ENCODE data around the gene USP21. TPM values are rescaled to one million over a fixed set of nuclear protein-coding genes. Genes with fewer than 3 reads are reported as not detected.

USP21 gene
- total and polyA plus RNA-seq, 5 donors from 2014 or later = 18.8 to 36.9 (median 24.7) TPM

DNA sequence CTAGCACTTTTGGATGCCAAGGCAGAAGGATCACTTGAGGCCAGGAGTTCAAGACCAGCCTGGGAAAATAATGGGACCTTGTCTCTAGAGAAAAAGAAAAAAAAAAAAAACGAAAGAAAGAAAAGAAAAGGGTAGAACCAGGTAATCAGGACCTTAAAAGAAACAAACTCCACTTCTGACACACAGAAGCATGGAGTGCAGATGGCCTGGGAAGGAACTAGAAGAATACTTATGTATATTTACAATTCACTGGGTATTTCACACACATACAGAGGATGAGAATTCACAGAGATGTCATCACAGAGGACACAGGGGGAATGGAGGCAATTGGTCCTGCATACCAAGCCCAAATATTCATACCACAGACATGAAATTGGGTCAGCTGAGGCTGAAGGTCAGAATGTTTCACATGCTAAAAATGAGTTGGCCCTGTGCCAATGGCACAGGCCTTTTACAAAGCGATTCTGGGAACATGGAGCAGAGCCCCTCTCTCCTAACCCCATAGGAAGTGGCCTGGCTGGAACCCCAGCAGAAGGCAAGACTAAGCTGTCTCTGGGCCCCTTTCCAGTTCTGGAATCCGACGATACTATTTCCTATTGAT is 13.6 kb downstream of the USP21 start:
- no peak for ATAC-seq (ENCODE audit: low read depth in 2 of 2)
- DNase-seq = no peak
- Mint-ChIP-seq H3K4me3 (peak overlapping the region in 2 of 4 donors; percentile 21 to 97), H3K9me3 (peaks cover 0 to 3% (median 0%) of the 10 kb centered on the region in 7 donors), H3K4me1 (peaks cover 0 to 70% (median 43%) of the 10 kb centered on the region in 4 donors), H3K36me3 (peaks cover 49% of the 10 kb centered on the region), H3K27ac (peak overlapping the region; percentile 44 to 67 (median 66)), H3K27me3 (peaks cover 6% of the 10 kb centered on the region)
- H3K4me1 ChIP-seq (ENCODE audit: control insufficient read depth, insufficient read depth, low read length, poor library complexity, severe bottlenecking) = peaks cover 36% of the 10 kb centered on the region
- H3K27ac ChIP-seq (ENCODE audit: insufficient read depth, low read length, poor library complexity, severe bottlenecking) = no peak overlapping the region
- peaks cover 58% of the 10 kb centered on the region for H3K36me3 ChIP-seq (ENCODE audit: control insufficient read depth, insufficient read depth, low read length)
- no peaks in the 10 kb centered on the region for H3K9me3 ChIP-seq (ENCODE audit: control insufficient read depth in 2 of 2, low read length in 2 of 2)
- H3K27me3 ChIP-seq (ENCODE audit: control insufficient read depth, insufficient read depth, low read length) = no peaks in the 10 kb centered on the region
- no peak overlapping the region for H3K4me3 ChIP-seq (ENCODE audit: low read depth, low read length)

DNA sequence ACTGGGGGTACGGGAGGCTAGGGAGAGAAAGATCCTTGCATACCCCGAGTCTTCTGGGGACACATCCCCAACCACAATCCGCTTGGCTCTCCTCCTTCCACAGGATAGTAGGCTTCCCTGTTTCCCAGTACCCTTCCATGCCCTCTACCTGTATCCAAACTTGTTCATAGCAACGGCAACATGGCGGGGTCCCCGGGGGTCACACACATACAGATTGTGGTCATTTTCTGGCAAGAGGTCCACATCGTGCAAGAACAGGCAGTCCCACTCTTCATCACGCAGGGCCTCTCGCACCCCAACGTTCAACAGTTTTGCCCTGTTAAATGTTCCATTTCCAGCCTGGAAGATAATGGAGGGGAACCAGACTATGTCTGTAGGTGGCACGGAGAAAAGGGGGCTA is 14.4 kb downstream of the USP21 start:
- H3K4me1 ChIP-seq (ENCODE audit: control insufficient read depth, insufficient read depth, low read length, poor library complexity, severe bottlenecking) = peaks cover 37% of the 10 kb centered on the region
- ATAC-seq (ENCODE audit: low read depth in 2 of 2) (no peak), DNase-seq (no peak)
- peaks cover 0 to 3% (median 0%) of the 10 kb centered on the region in 7 donors for H3K9me3 Mint-ChIP-seq
- H3K4me3 Mint-ChIP-seq = peak overlapping the region in 3 of 4 donors; percentile 42 to 97 (median 81)
- no peak overlapping the region for H3K4me3 ChIP-seq (ENCODE audit: low read depth, low read length)
- H3K9me3 ChIP-seq (ENCODE audit: control insufficient read depth in 2 of 2, low read length in 2 of 2) = no peaks in the 10 kb centered on the region
- no peaks in the 10 kb centered on the region for H3K27me3 ChIP-seq (ENCODE audit: control insufficient read depth, insufficient read depth, low read length)
- H3K27ac ChIP-seq (ENCODE audit: insufficient read depth, low read length, poor library complexity, severe bottlenecking) = no peak overlapping the region
- peak overlapping the region in 1 of 3 donors; percentile 43 for H3K27ac Mint-ChIP-seq
- peaks cover 6% of the 10 kb centered on the region for H3K27me3 Mint-ChIP-seq
- peaks cover 49% of the 10 kb centered on the region for H3K36me3 Mint-ChIP-seq
- H3K36me3 ChIP-seq (ENCODE audit: control insufficient read depth, insufficient read depth, low read length) = peaks cover 56% of the 10 kb centered on the region
- H3K4me1 Mint-ChIP-seq = peaks cover 0 to 71% (median 45%) of the 10 kb centered on the region in 4 donors

DNA sequence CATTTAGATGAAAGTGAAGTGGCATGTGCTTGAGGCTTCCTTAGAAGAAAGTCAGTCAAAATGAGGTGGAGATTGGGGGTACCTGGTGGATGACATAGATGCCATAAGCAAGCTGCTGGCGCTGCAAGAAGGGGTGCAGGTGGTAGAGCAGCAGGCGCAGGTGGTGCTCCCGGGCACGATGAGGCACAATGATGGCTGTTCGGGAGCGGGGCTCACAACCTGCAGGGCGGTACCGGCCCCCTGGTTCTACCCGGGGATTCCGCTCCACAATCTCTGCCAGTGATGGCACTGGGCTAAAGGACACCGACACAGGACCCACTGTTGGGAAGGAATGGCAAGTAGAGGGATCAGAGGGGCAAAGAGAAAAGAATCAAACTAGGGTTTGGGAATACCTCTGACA is 15.6 kb downstream of the USP21 start:
- peaks cover 0 to 3% (median 0%) of the 10 kb centered on the region in 7 donors for H3K9me3 Mint-ChIP-seq
- peak overlapping the region in 2 of 3 donors; percentile 54 to 100 for H3K27ac Mint-ChIP-seq
- Histone ChIP-seq H3K27ac (ENCODE audit: insufficient read depth, low read length, poor library complexity, severe bottlenecking) (no peak overlapping the region), H3K4me3 (ENCODE audit: low read depth, low read length) (peak overlapping the region; percentile 90), H3K9me3 (ENCODE audit: control insufficient read depth in 2 of 2, low read length in 2 of 2) (no peaks in the 10 kb centered on the region), H3K27me3 (ENCODE audit: control insufficient read depth, insufficient read depth, low read length) (no peaks in the 10 kb centered on the region), H3K4me1 (ENCODE audit: control insufficient read depth, insufficient read depth, low read length, poor library complexity, severe bottlenecking) (peaks cover 43% of the 10 kb centered on the region), H3K36me3 (ENCODE audit: control insufficient read depth, insufficient read depth, low read length) (peaks cover 56% of the 10 kb centered on the region)
- DNase-seq (no peak), ATAC-seq (ENCODE audit: low read depth in 2 of 2) (no peak)
- H3K4me3 Mint-ChIP-seq = peak overlapping the region; percentile 65 to 99 (median 84)
- peaks cover 0 to 71% (median 45%) of the 10 kb centered on the region in 4 donors for H3K4me1 Mint-ChIP-seq
- peaks cover 45% of the 10 kb centered on the region for H3K36me3 Mint-ChIP-seq
- peaks cover 6% of the 10 kb centered on the region for H3K27me3 Mint-ChIP-seq

DNA sequence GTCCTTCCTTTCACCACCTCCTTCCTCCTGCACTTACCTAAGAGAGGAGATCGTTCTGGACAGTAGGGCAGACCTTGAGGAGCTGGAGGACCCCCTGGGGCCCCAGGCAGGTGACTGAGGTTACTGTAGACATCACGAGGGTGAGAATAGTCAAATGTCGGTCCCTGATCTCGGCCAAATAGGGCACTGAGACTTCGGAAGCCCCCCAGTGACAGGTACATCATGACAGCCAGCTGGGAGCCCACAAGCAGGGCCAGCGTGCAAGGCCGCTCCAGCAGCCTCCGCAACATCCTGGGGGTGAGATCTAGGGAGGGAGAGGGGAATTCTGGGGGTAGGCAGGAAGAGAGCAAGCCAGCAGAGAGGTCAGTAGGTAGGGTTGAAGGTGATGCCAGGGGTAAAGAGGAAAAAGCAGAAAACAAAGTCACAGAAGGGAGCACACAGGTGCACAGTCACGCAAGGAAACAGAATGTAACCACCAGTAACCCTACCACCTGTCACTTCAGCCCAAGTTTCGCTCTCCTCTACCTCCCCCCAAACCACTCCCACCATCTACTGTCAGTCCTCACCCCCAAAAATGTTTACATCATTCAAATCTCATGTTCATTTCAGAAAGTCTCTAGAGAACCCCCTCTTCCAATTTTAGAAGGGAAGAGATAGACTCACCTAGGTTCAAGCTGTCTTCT is 16.6 kb downstream of the USP21 start:
- Mint-ChIP-seq H3K27ac (peak overlapping the region; percentile 78 to 100 (median 99)), H3K36me3 (peaks cover 40% of the 10 kb centered on the region), H3K4me3 (peak overlapping the region; percentile 97 to 100 (median 99)), H3K27me3 (peaks cover 6% of the 10 kb centered on the region), H3K4me1 (peaks cover 0 to 80% (median 54%) of the 10 kb centered on the region in 4 donors), H3K9me3 (peaks cover 0 to 3% (median 0%) of the 10 kb centered on the region in 7 donors)
- Histone ChIP-seq H3K27me3 (ENCODE audit: control insufficient read depth, insufficient read depth, low read length) (no peaks in the 10 kb centered on the region), H3K4me1 (ENCODE audit: control insufficient read depth, insufficient read depth, low read length, poor library complexity, severe bottlenecking) (peaks cover 53% of the 10 kb centered on the region), H3K36me3 (ENCODE audit: control insufficient read depth, insufficient read depth, low read length) (peaks cover 49% of the 10 kb centered on the region), H3K9me3 (ENCODE audit: control insufficient read depth in 2 of 2, low read length in 2 of 2) (no peaks in the 10 kb centered on the region), H3K4me3 (ENCODE audit: low read depth, low read length) (peak overlapping the region; percentile 90), H3K27ac (ENCODE audit: insufficient read depth, low read length, poor library complexity, severe bottlenecking) (peak overlapping the region; percentile 82)
- peak in 1 of 3 donors; percentile 41 for DNase-seq
- ATAC-seq (ENCODE audit: low read depth in 2 of 2) = no peak

DNA sequence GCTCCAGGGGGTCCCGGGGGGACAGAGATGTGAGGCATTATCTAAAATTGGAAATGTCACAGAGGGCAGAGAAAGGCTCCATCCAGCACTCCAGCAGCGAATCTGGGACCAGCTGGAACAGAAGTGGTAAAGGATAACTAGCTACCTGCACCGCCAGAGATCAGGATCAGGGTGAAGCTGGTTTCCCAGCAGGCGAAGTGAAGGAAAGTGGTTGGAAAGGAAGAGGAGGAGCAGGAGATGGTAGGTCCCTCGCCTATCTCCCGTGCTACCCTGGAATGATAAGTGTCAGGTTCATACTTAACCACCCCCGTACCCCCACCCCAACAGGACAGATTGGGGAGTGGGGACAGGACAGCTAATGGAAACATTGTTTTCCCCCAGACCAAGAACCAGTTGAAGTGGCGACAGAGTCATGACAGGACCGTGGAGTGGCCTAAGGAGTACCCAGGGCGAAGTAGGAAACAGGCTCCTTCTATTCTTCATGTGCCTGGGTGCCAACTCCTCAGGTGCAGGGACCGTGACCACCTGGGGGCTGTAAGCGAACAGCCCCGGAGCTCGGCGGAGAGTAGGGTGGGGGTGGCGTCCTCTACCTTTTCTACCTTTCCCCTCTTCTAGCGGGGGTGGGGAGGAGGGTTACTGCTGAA is 17.3 kb downstream of the USP21 start:
- no peaks in the 10 kb centered on the region for H3K27me3 ChIP-seq (ENCODE audit: control insufficient read depth, insufficient read depth, low read length)
- peaks cover 42% of the 10 kb centered on the region for H3K36me3 ChIP-seq (ENCODE audit: control insufficient read depth, insufficient read depth, low read length)
- no peaks in the 10 kb centered on the region for H3K9me3 ChIP-seq (ENCODE audit: control insufficient read depth in 2 of 2, low read length in 2 of 2)
- Mint-ChIP-seq H3K9me3 (peaks cover 0 to 3% (median 0%) of the 10 kb centered on the region in 7 donors), H3K4me3 (peak overlapping the region; percentile 97 to 100 (median 99)), H3K27me3 (peaks cover 6% of the 10 kb centered on the region), H3K4me1 (peaks cover 0 to 79% (median 54%) of the 10 kb centered on the region in 4 donors), H3K36me3 (peaks cover 33% of the 10 kb centered on the region), H3K27ac (peak overlapping the region; percentile 78 to 100 (median 99))
- ATAC-seq (ENCODE audit: low read depth in 2 of 2) (no peak), DNase-seq (no peak)
- peak overlapping the region; percentile 82 for H3K27ac ChIP-seq (ENCODE audit: insufficient read depth, low read length, poor library complexity, severe bottlenecking)
- peaks cover 60% of the 10 kb centered on the region for H3K4me1 ChIP-seq (ENCODE audit: control insufficient read depth, insufficient read depth, low read length, poor library complexity, severe bottlenecking)
- peak overlapping the region; percentile 90 for H3K4me3 ChIP-seq (ENCODE audit: low read depth, low read length)

DNA sequence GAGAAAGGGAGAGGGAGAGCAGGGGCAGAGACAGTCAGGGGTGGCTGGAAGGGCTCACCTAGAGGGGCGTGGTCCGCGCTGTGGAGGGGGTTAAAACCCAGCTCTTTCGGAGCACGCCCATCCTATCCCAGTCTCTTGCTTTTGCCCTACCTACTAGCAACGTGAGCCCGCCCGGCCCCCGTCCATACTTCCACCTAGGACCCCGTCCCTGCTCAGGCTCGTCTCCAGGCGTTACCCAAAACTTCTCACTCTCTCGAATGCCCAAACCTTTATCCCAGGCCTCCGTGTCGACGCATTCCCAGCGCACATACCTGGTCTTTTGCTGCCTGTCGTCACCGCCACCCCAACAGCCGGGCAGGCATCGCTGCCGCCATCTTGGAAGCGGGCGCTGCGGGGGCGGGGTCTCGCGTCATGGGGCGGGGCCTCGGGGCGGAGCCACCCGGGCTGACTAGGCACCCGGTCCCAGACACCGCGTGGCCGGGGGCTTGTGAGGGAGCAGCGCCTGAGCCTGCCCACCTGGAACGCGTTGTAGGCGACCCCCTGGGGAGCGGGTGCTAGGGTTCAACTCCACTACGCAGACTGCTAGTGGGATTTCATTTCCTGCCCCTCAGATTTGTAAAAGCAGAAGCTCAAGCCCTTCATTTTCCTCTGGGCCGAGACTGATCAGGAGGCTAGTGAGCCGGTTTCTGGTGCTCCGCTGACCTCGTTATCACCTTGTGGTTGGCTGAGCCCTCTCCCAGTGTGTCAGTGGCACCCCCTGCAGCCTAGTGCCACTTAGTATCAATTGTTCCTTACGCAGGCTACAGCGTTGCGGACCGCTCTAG is 18.0 kb downstream of the USP21 start, which contains the start of gene B4GALT3:
TSS of gene B4GALT3 (minus strand) at position 396 of the 824 bp plus-strand sequence. CDS start 1,447 bp downstream, outside the sequence.
- H3K4me3 ChIP-seq (ENCODE audit: low read depth, low read length) = peak within 1 kb of the TSS; percentile 90
- H3K4me1 Mint-ChIP-seq = peaks cover 4 to 86% (median 59%) of the 10 kb centered on the region in 4 donors

DNA sequence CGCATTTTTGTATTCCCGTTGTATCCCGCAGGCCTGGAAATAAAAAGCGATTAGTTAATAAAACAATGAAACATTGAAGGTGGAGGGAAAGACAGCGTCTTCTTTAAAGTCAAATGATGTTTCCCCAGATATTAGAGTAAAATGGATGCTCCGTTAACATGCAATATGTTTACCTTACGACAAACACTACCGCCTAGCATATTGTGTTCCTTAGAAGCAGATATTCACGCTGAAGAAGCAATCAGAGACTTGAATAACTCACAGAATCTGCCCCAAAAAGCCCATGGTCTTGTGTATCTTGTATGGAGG is 18.6 kb downstream of the USP21 start:
- no peak for ATAC-seq (ENCODE audit: low read depth in 2 of 2)
- no peak for DNase-seq
- H3K9me3 ChIP-seq (ENCODE audit: control insufficient read depth in 2 of 2, low read length in 2 of 2) = no peaks in the 10 kb centered on the region
- Mint-ChIP-seq H3K4me3 (peak overlapping the region; percentile 97 to 100 (median 99)), H3K27me3 (peaks cover 6% of the 10 kb centered on the region), H3K36me3 (peaks cover 23% of the 10 kb centered on the region), H3K4me1 (peaks cover 6 to 88% (median 61%) of the 10 kb centered on the region in 4 donors), H3K9me3 (peaks cover 0 to 3% (median 0%) of the 10 kb centered on the region in 7 donors), H3K27ac (peak overlapping the region; percentile 94 to 100 (median 99))
- H3K27ac ChIP-seq (ENCODE audit: insufficient read depth, low read length, poor library complexity, severe bottlenecking) = peak overlapping the region; percentile 82
- no peaks in the 10 kb centered on the region for H3K27me3 ChIP-seq (ENCODE audit: control insufficient read depth, insufficient read depth, low read length)
- H3K4me1 ChIP-seq (ENCODE audit: control insufficient read depth, insufficient read depth, low read length, poor library complexity, severe bottlenecking) = peaks cover 72% of the 10 kb centered on the region
- H3K4me3 ChIP-seq (ENCODE audit: low read depth, low read length) = peak overlapping the region; percentile 79
- H3K36me3 ChIP-seq (ENCODE audit: control insufficient read depth, insufficient read depth, low read length) = peaks cover 29% of the 10 kb centered on the region

More for the DNA sequence above, 18.0 kb downstream of the USP21 start, which contains the start of gene B4GALT3:
- Histone ChIP-seq H3K9me3 (ENCODE audit: control insufficient read depth in 2 of 2, low read length in 2 of 2) (no peaks in the 10 kb centered on the region), H3K27me3 (ENCODE audit: control insufficient read depth, insufficient read depth, low read length) (no peaks in the 10 kb centered on the region), H3K4me1 (ENCODE audit: control insufficient read depth, insufficient read depth, low read length, poor library complexity, severe bottlenecking) (peaks cover 67% of the 10 kb centered on the region), H3K36me3 (ENCODE audit: control insufficient read depth, insufficient read depth, low read length) (peaks cover 35% of the 10 kb centered on the region), H3K27ac (ENCODE audit: insufficient read depth, low read length, poor library complexity, severe bottlenecking) (peak within 1 kb of the TSS; percentile 82)
- peaks cover 29% of the 10 kb centered on the region for H3K36me3 Mint-ChIP-seq
- peak within 1 kb of the TSS; percentile 94 to 100 (median 99) for H3K27ac Mint-ChIP-seq
- DNase-seq (peak; percentile 89 to 92 (median 90)), ATAC-seq (ENCODE audit: low read depth in 2 of 2) (peak; percentile 84 to 88)
- H3K9me3 Mint-ChIP-seq = peaks cover 0 to 3% (median 0%) of the 10 kb centered on the region in 7 donors
- peak within 1 kb of the TSS; percentile 97 to 100 (median 99) for H3K4me3 Mint-ChIP-seq
- H3K27me3 Mint-ChIP-seq = peaks cover 6% of the 10 kb centered on the region

All from CD4-positive, CD25-positive, alpha-beta regulatory T cell (primary cell).